Endodermal cell (in vitro differentiated cells): Measurements from ENCODE around the gene SLC35F1. TPM values are rescaled to one million over a fixed set of nuclear protein-coding genes. Genes with fewer than 3 reads are reported as not detected.

Experiments used
- DNase-seq: peaks from one replicate; pipeline ENCODE4 v3.0.0-alpha.2; 2017
- H3K27ac ChIP-seq: 2 replicates; pipeline ENCODE4 v1.5.1; 2013; ENCODE audit warnings: mild to moderate bottlenecking, low read depth, low read length, moderate library complexity
- H3K27me3 ChIP-seq: 2 replicates; pipeline ENCODE4 v1.6.1; 2013; ENCODE audit warnings: mild to moderate bottlenecking, low read length, moderate library complexity; ENCODE audit not compliant: insufficient read depth, control insufficient read depth, poor library complexity, severe bottlenecking
- H3K36me3 ChIP-seq: 2 replicates; pipeline ENCODE4 v1.7.0; 2013; ENCODE audit warnings: mild to moderate bottlenecking, low read length, moderate library complexity; ENCODE audit not compliant: control insufficient read depth, insufficient read depth
- H3K4me1 ChIP-seq: one replicate; pipeline ENCODE4 v1.7.0; 2013; ENCODE audit warnings: low read length; ENCODE audit not compliant: control insufficient read depth, insufficient read depth
- H3K4me3 ChIP-seq: 2 replicates; pipeline ENCODE4 v1.5.1; 2013; ENCODE audit warnings: mild to moderate bottlenecking, low read length, moderate library complexity
- H3K9ac ChIP-seq: 2 replicates; pipeline ENCODE4 v1.6.1; 2013; ENCODE audit warnings: mild to moderate bottlenecking, low read length, moderate library complexity; ENCODE audit not compliant: poor library complexity, severe bottlenecking; ENCODE audit errors: extremely low read depth
- H3K9me3 ChIP-seq: 2 replicates; pipeline ENCODE4 v1.6.1; 2013; ENCODE audit warnings: mild to moderate bottlenecking, low read length, moderate library complexity; ENCODE audit not compliant: control insufficient read depth
- H3K27ac Mint-ChIP-seq: 2 replicates; pipeline ENCODE4 v1.8.0; 2020; ENCODE audit warnings: mixed read lengths
- H3K27me3 Mint-ChIP-seq: 2 replicates; pipeline ENCODE4 v1.8.0; 2021; ENCODE audit warnings: mild to moderate bottlenecking, mixed read lengths; ENCODE audit not compliant: insufficient read depth
- H3K36me3 Mint-ChIP-seq: 2 replicates; pipeline ENCODE4 v1.8.0; 2020; ENCODE audit warnings: low read depth, mixed read lengths
- H3K4me1 Mint-ChIP-seq: 2 replicates; pipeline ENCODE4 v1.8.0; 2020; ENCODE audit warnings: mixed read lengths
- H3K4me3 Mint-ChIP-seq: 2 replicates; pipeline ENCODE4 v1.8.0; 2020; ENCODE audit warnings: mild to moderate bottlenecking, moderate library complexity, mixed read lengths
- H3K9me3 Mint-ChIP-seq: 2 replicates; pipeline ENCODE4 v1.8.0; 2020; ENCODE audit warnings: mild to moderate bottlenecking, mixed read lengths
- WGBS, 2 experiments: methylation state at CpG; one replicate each; pipeline versions ENCODE4 v1.1.5 to v1.1.7; 2013; ENCODE audit warnings: missing lambda C conversion rate in 2 of 2, mixed read lengths in 1 of 2; ENCODE audit not compliant: insufficient coverage in 1 of 2, insufficient read length in 1 of 2; 5-methylcytosine and 5-hydroxymethylcytosine counted together
- total RNA-seq, 2 donors: library from RNA; stranded (reverse); fragmentation: NEBNext Ultra II Directional in 1 of 2; extraction: Animal tissue kit (Norgen Biotek cat#: 25700) in 1 of 2; gene quantifications; 2 replicates in 1 of 2; 3 replicates in 1 of 2; pipeline ENCODE4 v1.2.1, GENCODE V29; 2021
- TF ChIP-seq, protein P1 (sequence below): fragments of 200-600 bp; sonication (generic); conservative IDR thresholded peaks from 2 replicates; pipeline ENCODE4 v1.5.0; 2021; ENCODE audit warnings: antibody characterized with exemption, mild to moderate bottlenecking

Gene SLC35F1
- total RNA-seq, 2 donors from 2014 or later: 6.7 to 12.8 TPM

DNA sequence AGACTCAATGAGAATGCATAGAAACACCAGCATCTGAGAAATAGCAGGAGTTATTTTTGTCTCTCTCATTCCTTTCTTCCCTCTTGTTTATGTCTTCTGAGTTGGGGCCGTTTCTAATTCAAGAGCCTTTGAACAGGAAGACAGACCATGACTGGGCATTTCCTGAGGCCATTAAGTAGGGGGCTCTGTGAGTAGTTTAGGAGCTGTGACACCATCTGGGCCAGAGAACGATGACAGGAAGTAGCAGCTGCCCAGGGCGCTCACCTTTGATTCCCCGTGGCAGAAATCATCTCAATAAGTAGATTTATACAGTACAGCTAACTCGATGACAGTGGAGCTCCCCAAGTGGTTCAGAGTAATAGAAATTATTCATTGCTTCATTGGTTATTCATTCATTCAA, 342.6 kb downstream of the SLC35F1 start:
- Mint-ChIP-seq H3K36me3 (no peaks in the 10 kb centered on the region), H3K27me3 (no peaks in the 10 kb centered on the region), H3K4me1 (no peaks in the 10 kb centered on the region), H3K4me3 (no peak overlapping the region), H3K27ac (no peak overlapping the region), H3K9me3 (no peaks in the 10 kb centered on the region)
- Histone ChIP-seq H3K27ac (no peak overlapping the region), H3K27me3 (no peaks in the 10 kb centered on the region), H3K9me3 (no peaks in the 10 kb centered on the region), H3K36me3 (no peaks in the 10 kb centered on the region), H3K9ac (no peak overlapping the region), H3K4me1 (no peaks in the 10 kb centered on the region), H3K4me3 (no peak overlapping the region)
- WGBS, 2 experiments: 86 to 89% methylated on average over 1 to 5 of the region's 5 CpGs
- no peak for DNase-seq
- TF ChIP-seq, protein P1, sequence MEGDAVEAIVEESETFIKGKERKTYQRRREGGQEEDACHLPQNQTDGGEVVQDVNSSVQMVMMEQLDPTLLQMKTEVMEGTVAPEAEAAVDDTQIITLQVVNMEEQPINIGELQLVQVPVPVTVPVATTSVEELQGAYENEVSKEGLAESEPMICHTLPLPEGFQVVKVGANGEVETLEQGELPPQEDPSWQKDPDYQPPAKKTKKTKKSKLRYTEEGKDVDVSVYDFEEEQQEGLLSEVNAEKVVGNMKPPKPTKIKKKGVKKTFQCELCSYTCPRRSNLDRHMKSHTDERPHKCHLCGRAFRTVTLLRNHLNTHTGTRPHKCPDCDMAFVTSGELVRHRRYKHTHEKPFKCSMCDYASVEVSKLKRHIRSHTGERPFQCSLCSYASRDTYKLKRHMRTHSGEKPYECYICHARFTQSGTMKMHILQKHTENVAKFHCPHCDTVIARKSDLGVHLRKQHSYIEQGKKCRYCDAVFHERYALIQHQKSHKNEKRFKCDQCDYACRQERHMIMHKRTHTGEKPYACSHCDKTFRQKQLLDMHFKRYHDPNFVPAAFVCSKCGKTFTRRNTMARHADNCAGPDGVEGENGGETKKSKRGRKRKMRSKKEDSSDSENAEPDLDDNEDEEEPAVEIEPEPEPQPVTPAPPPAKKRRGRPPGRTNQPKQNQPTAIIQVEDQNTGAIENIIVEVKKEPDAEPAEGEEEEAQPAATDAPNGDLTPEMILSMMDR: no peak

DNA sequence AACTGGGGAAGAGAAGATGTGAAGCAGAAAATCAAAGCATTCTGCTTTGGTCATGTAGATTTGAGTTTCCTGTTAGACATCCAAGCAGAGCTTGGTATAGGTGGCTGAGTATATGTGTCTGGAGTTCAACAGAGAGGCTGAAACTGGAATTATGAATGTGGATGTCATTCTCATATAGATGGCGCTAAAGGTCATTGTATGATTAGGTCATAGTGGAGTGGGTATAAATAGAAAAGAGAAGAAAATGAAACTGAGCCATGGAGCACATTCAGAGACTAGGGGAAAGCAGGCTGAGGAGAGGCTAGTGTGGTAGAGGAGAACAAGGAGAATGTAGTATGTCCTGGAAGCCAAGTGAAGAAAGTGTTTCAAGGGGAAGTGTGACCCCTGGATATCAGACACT, 345.4 kb downstream of the SLC35F1 start:
- no peak overlapping the region for H3K27ac ChIP-seq
- H3K27me3 ChIP-seq: no peaks in the 10 kb centered on the region
- 88 to 100% methylated on average over 1 of the region's 1 CpG for WGBS, 2 experiments
- H3K27ac Mint-ChIP-seq: no peak overlapping the region
- no peaks in the 10 kb centered on the region for H3K27me3 Mint-ChIP-seq
- H3K4me1 ChIP-seq: no peaks in the 10 kb centered on the region
- no peak overlapping the region for H3K4me3 Mint-ChIP-seq
- no peak overlapping the region for H3K4me3 ChIP-seq
- no peaks in the 10 kb centered on the region for H3K36me3 Mint-ChIP-seq
- no peaks in the 10 kb centered on the region for H3K36me3 ChIP-seq
- no peaks in the 10 kb centered on the region for H3K4me1 Mint-ChIP-seq
- no peaks in the 10 kb centered on the region for H3K9me3 ChIP-seq
- DNase-seq: no peak
- no peak overlapping the region for H3K9ac ChIP-seq
- H3K9me3 Mint-ChIP-seq: no peaks in the 10 kb centered on the region
- TF ChIP-seq, protein P1: no peak

DNA sequence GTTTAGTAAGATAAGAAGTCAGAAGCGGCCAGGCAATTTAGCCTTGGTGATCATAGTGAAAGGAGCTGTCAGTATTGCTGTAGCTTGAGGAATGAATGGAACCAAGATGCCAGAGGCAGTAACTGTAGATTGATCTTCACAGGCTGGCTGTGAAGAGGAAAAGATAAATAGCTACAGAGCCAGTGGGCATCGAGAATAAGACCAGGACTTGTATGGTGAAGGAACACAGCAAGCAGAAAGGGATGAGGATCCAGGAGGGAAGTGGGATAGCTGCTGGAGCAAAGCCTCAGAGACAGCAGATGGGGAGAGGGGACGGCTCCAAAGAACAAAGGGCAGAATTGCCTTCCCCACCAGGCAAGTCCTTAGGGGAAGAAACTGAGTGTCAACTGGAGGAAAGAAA, 346.7 kb downstream of the SLC35F1 start:
- 91 to 92% methylated on average over 3 of the region's 3 CpGs for WGBS, 2 experiments

More for the DNA sequence above, 346.7 kb downstream of the SLC35F1 start:
- Mint-ChIP-seq H3K9me3 (no peaks in the 10 kb centered on the region), H3K27me3 (no peaks in the 10 kb centered on the region), H3K36me3 (no peaks in the 10 kb centered on the region), H3K27ac (no peak overlapping the region), H3K4me3 (no peak overlapping the region), H3K4me1 (no peaks in the 10 kb centered on the region)
- Histone ChIP-seq H3K27me3 (no peaks in the 10 kb centered on the region), H3K4me3 (no peak overlapping the region), H3K9ac (no peak overlapping the region), H3K27ac (no peak overlapping the region), H3K36me3 (no peaks in the 10 kb centered on the region), H3K4me1 (no peaks in the 10 kb centered on the region), H3K9me3 (no peaks in the 10 kb centered on the region)
- TF ChIP-seq, protein P1: no peak
- DNase-seq: no peak
